Esophagus muscularis mucosa (tissue), 4 donors: Measurements from ENCODE around the gene INTS7. TPM values are rescaled to one million over a fixed set of nuclear protein-coding genes. Genes with fewer than 3 reads are reported as not detected.
"Not testable (repeated sequence)": the region's sequence is repeated elsewhere in the genome, so short reads cannot be mapped to it uniquely, and the experiment has no call there.

Experiments used
- DNase-seq: peaks from one replicate; pipeline ENCODE4 v3.0.0-alpha.2; 2017; ENCODE audit errors: extremely low spot score
- H3K27ac ChIP-seq, 4 donors: fragments of 200-600 bp; sonication (generic); replicated peaks in 1 of 4; 1 replicate in 3 of 4; 2 replicates in 1 of 4; pipeline ENCODE4 v1.5.1; 2016 to 2019; ENCODE audit warnings: mild to moderate bottlenecking in 1 of 4
- H3K27me3 ChIP-seq, 4 donors: fragments of 200-600 bp; sonication (generic); one replicate each; pipeline versions ENCODE4 v1.5.1 to v1.6.0; 2016 to 2019
- H3K36me3 ChIP-seq, 4 donors: fragments of 200-600 bp; sonication (generic); one replicate each; pipeline ENCODE4 v1.5.1; 2016 to 2019
- H3K4me1 ChIP-seq, 4 donors: fragments of 200-600 bp; sonication (generic); one replicate each; pipeline ENCODE4 v1.5.1; 2016 to 2019
- H3K4me3 ChIP-seq, 4 donors: fragments of 200-600 bp; sonication (generic); 1 replicate in 2 of 4; 2 replicates in 2 of 4; pipeline ENCODE4 v1.5.1; 2016 to 2019; ENCODE audit warnings: mild to moderate bottlenecking in 4 of 4, moderate library complexity in 1 of 4
- H3K9me3 ChIP-seq, 4 donors: fragments of 200-600 bp; sonication (generic); 1 replicate in 3 of 4; 2 replicates in 1 of 4; pipeline ENCODE4 v1.5.1; 2016 to 2019
- CTCF ChIP-seq, 3 experiments: fragments of 200-600 bp in 2 of 3; fragments of 450-650 bp in 1 of 3; sonication (generic) in 2 of 3; IDR thresholded peaks; one replicate each; pipeline ENCODE4 v1.5.1; 2017 to 2019; ENCODE audit warnings: antibody characterized with exemption in 3 of 3, mild to moderate bottlenecking in 2 of 3, moderate library complexity in 1 of 3
- EP300 ChIP-seq: sonication (generic); formaldehyde crosslinking; IDR thresholded peaks from one replicate; pipeline ENCODE4 v1.6.1; 2017; ENCODE audit warnings: antibody characterized with exemption
- POLR2A ChIP-seq: fragments of 450-650 bp; IDR thresholded peaks from one replicate; pipeline ENCODE4 v1.6.1; 2017; ENCODE audit warnings: antibody characterized with exemption, moderate library complexity, mild to moderate bottlenecking, low read depth
- POLR2AphosphoS5 ChIP-seq, 2 donors: sonication (generic); formaldehyde crosslinking; IDR thresholded peaks; one replicate each; pipeline ENCODE4 v1.6.1; 2017; ENCODE audit warnings: antibody characterized with exemption in 2 of 2
- WGBS: methylation state at CpG from one replicate; pipeline ENCODE4 v1.1.5; 2018; 5-methylcytosine and 5-hydroxymethylcytosine counted together
- intact Hi-C: fragments of 100-400 bp; cut with DNase I; formaldehyde crosslinking; loops from one replicate; pipeline ENCODE4 v1.15.1; 2023
- total RNA-seq, 4 donors: library from RNA; depleted of rRNA; stranded (reverse); fragments of >200 nt; gene quantifications; one replicate each; pipeline versions ENCODE4 v1.1.0 to v1.2.1, GENCODE V29; 2016

INTS7 gene
- total RNA-seq, 4 donors from 2014 or later, result 6.0 to 15.4 (median 11.0) TPM

GRCh38 chr1:211921579-211922095, 113.7 kb downstream of the INTS7 start:
- DNase-seq, result no peak
- WGBS, result 91% methylated on average over 9 of the region's 9 CpGs
- no peaks in the 10 kb centered on the region for H3K36me3 ChIP-seq
- no peak overlapping the region for H3K27ac ChIP-seq
- no peak overlapping the region for H3K4me3 ChIP-seq
- H3K4me1 ChIP-seq, result peaks cover 5 to 16% (median 8%) of the 10 kb centered on the region in 4 donors
- intact Hi-C loops, result no loop called here
- TF ChIP-seq POLR2AphosphoS5 (IDR thresholded peaks at IDR 0.05) (no peak), CTCF (IDR thresholded peaks at IDR 0.05) (no peak), EP300 (no peak), POLR2A (no peak)
- no peaks in the 10 kb centered on the region for H3K9me3 ChIP-seq
- no peaks in the 10 kb centered on the region for H3K27me3 ChIP-seq

GRCh38 chr1:211920602-211921226, 114.6 kb downstream of the INTS7 start:
- no peaks in the 10 kb centered on the region for H3K27me3 ChIP-seq
- H3K4me1 ChIP-seq, result peaks cover 5 to 16% (median 8%) of the 10 kb centered on the region in 4 donors
- 95% methylated on average over 4 of the region's 4 CpGs for WGBS
- H3K9me3 ChIP-seq, result no peaks in the 10 kb centered on the region
- intact Hi-C loops, result no loop called here
- TF ChIP-seq POLR2A, result no peak
- no peak for TF ChIP-seq EP300
- TF ChIP-seq CTCF (IDR thresholded peaks at IDR 0.05), result no peak
- TF ChIP-seq POLR2AphosphoS5 (IDR thresholded peaks at IDR 0.05), result no peak
- H3K4me3 ChIP-seq, result no peak overlapping the region
- H3K27ac ChIP-seq, result no peak overlapping the region
- no peak for DNase-seq
- H3K36me3 ChIP-seq, result no peaks in the 10 kb centered on the region

GRCh38 chr1:211920141-211920572, 115.2 kb downstream of the INTS7 start:
- Histone ChIP-seq H3K4me1 (peaks cover 5 to 16% (median 8%) of the 10 kb centered on the region in 4 donors), H3K27ac (no peak overlapping the region), H3K4me3 (no peak overlapping the region), H3K27me3 (no peaks in the 10 kb centered on the region), H3K36me3 (no peaks in the 10 kb centered on the region), H3K9me3 (no peaks in the 10 kb centered on the region)
- DNase-seq, result no peak
- no peak for TF ChIP-seq CTCF (IDR thresholded peaks at IDR 0.05)
- no peak for TF ChIP-seq POLR2A
- no peak for TF ChIP-seq EP300
- TF ChIP-seq POLR2AphosphoS5 (IDR thresholded peaks at IDR 0.05), result no peak
- 48% methylated on average over 5 of the region's 5 CpGs for WGBS
- intact Hi-C loops, result no loop called here

- no peak overlapping the region for H3K27ac ChIP-seq
- intact Hi-C loops, result no loop called here
- no peak for DNase-seq
Observed at GRCh38 chr1:211918843-211919414, 116.4 kb downstream of the INTS7 start.

GRCh38 chr1:211916458-211916857, 118.9 kb downstream of the INTS7 start:
- H3K9me3 ChIP-seq, H3K27ac ChIP-seq, DNase-seq, H3K27me3 ChIP-seq, H3K36me3 ChIP-seq, intact Hi-C loops, H3K4me3 ChIP-seq: not testable (repeated sequence)
- WGBS, result 93% methylated on average over 3 of the region's 3 CpGs
- peaks cover 5 to 16% (median 8%) of the 10 kb centered on the region in 4 donors for H3K4me1 ChIP-seq

More at GRCh38 chr1:211918843-211919414, 116.4 kb downstream of the INTS7 start:
- Histone ChIP-seq H3K4me1 (peaks cover 5 to 16% (median 8%) of the 10 kb centered on the region in 4 donors), H3K9me3 (no peaks in the 10 kb centered on the region), H3K4me3 (no peak overlapping the region), H3K27me3 (no peaks in the 10 kb centered on the region), H3K36me3 (no peaks in the 10 kb centered on the region)
- WGBS, result 87% methylated on average over 5 of the region's 5 CpGs
- TF ChIP-seq EP300, result no peak
- no peak for TF ChIP-seq POLR2A
- no peak for TF ChIP-seq CTCF (IDR thresholded peaks at IDR 0.05)
- no peak for TF ChIP-seq POLR2AphosphoS5 (IDR thresholded peaks at IDR 0.05)
